ENCODE data around the gene ACO1.

ACO1 gene

DNA sequence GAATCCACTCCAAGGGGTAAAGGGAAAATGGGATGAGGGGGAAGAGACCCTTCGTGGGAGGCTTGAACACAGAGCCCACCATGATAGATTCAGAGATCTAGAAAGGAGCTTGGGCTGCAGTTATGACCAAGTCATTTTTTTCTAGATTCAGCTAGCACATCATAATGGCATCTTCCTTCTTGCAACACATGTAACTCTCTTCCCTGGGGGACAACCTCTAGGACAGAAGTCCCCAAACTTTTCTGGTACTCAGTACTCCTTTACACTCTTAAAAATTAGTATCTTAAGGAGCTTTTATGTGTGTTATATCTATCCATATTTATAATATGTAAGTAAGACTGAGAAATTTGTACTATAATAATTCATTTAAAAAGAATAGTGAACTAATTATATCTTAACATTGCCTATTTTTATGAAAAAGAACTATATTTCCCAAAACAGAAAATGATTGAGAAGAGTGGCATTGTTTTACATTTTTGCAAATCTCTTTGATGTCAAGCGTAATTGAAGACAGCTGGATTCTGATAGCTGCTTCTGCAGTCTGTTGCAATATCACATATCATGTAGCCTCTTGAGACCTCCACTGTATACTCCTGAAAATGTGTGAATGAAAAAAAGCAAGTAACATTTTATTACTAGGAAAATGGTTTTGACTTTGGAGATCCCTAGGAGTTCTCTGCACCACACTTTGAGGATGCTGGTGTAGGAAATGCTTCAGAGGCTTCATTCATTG, 875 bp downstream of the ACO1 start:
- Histone ChIP-seq H3K9me3 (ENCODE audit: low read length) (no peaks in the 10 kb centered on the region), H3K27ac (ENCODE audit: low read depth, low read length, poor library complexity, severe bottlenecking) (no peak overlapping the region), H3F3A (ENCODE audit: insufficient read depth, low read length) (no peaks in the 10 kb centered on the region), H3K4me2 (ENCODE audit: low read length) (peak overlapping the region; percentile 95), H3K9ac (ENCODE audit: low read length) (peak overlapping the region; percentile 79), H3K4me1 (ENCODE audit: insufficient read depth, low read length, severe bottlenecking) (peaks cover 18% of the 10 kb centered on the region), H3K9me2 (ENCODE audit: low read depth, low read length) (no peaks in the 10 kb centered on the region), H3K27me3 (ENCODE audit: insufficient read depth, low read length) (no peaks in the 10 kb centered on the region), H2AFZ (ENCODE audit: low read length) (peak overlapping the region; percentile 60; the same call in 1 of the 2 replicates), H3K79me2 (ENCODE audit: insufficient read depth, low read length) (no peaks in the 10 kb centered on the region), H4K20me1 (ENCODE audit: insufficient read depth, low read length) (no peaks in the 10 kb centered on the region), H3K4me3 (ENCODE audit: low read depth, low read length, poor library complexity, severe bottlenecking) (peak overlapping the region; percentile 96), H3K36me3 (ENCODE audit: insufficient read depth, low read length) (no peaks in the 10 kb centered on the region)
- TF ChIP-seq EZH2 (IDR thresholded peaks at IDR 0.05; ENCODE audit: borderline replicate concordance, low read length) = no peak
- TF ChIP-seq, protein P1, sequence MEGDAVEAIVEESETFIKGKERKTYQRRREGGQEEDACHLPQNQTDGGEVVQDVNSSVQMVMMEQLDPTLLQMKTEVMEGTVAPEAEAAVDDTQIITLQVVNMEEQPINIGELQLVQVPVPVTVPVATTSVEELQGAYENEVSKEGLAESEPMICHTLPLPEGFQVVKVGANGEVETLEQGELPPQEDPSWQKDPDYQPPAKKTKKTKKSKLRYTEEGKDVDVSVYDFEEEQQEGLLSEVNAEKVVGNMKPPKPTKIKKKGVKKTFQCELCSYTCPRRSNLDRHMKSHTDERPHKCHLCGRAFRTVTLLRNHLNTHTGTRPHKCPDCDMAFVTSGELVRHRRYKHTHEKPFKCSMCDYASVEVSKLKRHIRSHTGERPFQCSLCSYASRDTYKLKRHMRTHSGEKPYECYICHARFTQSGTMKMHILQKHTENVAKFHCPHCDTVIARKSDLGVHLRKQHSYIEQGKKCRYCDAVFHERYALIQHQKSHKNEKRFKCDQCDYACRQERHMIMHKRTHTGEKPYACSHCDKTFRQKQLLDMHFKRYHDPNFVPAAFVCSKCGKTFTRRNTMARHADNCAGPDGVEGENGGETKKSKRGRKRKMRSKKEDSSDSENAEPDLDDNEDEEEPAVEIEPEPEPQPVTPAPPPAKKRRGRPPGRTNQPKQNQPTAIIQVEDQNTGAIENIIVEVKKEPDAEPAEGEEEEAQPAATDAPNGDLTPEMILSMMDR (IDR thresholded peaks at IDR 0.05; ENCODE audit: low read length) = no peak

DNA sequence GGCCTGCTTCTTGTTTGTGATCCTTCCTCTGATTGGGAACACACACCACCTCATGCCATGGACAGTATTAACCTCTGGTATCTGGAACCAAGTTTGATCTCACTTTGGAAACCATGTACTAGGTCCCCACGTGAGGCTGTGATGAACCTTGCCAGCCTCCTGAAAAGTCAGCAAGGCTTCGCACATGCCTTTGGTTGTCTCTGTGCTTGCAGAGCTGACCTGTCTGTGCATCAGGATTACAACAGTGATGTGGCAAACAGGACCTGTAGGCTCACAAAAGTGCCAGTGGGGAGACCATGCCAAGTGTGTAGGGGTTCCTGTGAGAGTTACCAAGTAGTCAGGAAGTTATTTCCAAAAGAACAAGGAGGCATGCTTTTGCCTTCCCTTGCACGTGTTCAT, 1.4 kb downstream of the ACO1 start:
- Histone ChIP-seq H3K4me3 (ENCODE audit: low read depth, low read length, poor library complexity, severe bottlenecking) (no peak overlapping the region), H4K20me1 (ENCODE audit: insufficient read depth, low read length) (no peaks in the 10 kb centered on the region), H3K9ac (ENCODE audit: low read length) (no peak overlapping the region), H3K27me3 (ENCODE audit: insufficient read depth, low read length) (no peaks in the 10 kb centered on the region), H3K36me3 (ENCODE audit: insufficient read depth, low read length) (no peaks in the 10 kb centered on the region), H3K9me3 (ENCODE audit: low read length) (no peaks in the 10 kb centered on the region), H3K9me2 (ENCODE audit: low read depth, low read length) (no peaks in the 10 kb centered on the region), H2AFZ (ENCODE audit: low read length) (no peak overlapping the region), H3K4me1 (ENCODE audit: insufficient read depth, low read length, severe bottlenecking) (peaks cover 18% of the 10 kb centered on the region), H3K79me2 (ENCODE audit: insufficient read depth, low read length) (no peaks in the 10 kb centered on the region), H3F3A (ENCODE audit: insufficient read depth, low read length) (no peaks in the 10 kb centered on the region), H3K4me2 (ENCODE audit: low read length) (peak overlapping the region; percentile 95; the same call in 1 of the 2 replicates), H3K27ac (ENCODE audit: low read depth, low read length, poor library complexity, severe bottlenecking) (no peak overlapping the region)
- TF ChIP-seq, protein P1 (IDR thresholded peaks at IDR 0.05; ENCODE audit: low read length) = no peak
- TF ChIP-seq EZH2 (IDR thresholded peaks at IDR 0.05; ENCODE audit: borderline replicate concordance, low read length) = no peak

DNA sequence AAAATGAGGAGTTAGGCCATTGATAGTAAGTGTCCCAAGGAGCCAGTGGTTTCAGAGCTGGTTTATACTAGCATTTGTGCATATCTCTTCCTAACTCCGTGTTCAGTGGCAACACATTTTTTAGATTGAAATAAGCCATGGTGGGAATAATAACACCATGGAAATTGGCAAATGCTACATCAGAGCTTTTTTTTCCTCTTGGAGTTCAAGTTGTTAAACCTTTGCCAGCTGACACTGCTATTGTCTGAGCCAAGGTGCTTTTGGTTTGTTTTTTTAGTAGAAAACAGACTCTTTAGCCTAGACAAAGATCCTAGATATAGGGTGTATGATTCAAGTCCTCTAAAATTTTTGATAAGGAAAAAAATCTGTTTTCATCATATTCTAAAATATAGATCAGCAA, 2.8 kb downstream of the ACO1 start:
- TF ChIP-seq, protein P1 (IDR thresholded peaks at IDR 0.05; ENCODE audit: low read length) = no peak
- TF ChIP-seq EZH2 (IDR thresholded peaks at IDR 0.05; ENCODE audit: borderline replicate concordance, low read length) = no peak
- H3K9me2 ChIP-seq (ENCODE audit: low read depth, low read length) = no peaks in the 10 kb centered on the region
- no peaks in the 10 kb centered on the region for H3K27me3 ChIP-seq (ENCODE audit: insufficient read depth, low read length)
- no peak overlapping the region for H3K4me2 ChIP-seq (ENCODE audit: low read length)
- no peak overlapping the region for H2AFZ ChIP-seq (ENCODE audit: low read length)
- no peaks in the 10 kb centered on the region for H3K79me2 ChIP-seq (ENCODE audit: insufficient read depth, low read length)
- no peak overlapping the region for H3K4me3 ChIP-seq (ENCODE audit: low read depth, low read length, poor library complexity, severe bottlenecking)
- H3K9me3 ChIP-seq (ENCODE audit: low read length) = no peaks in the 10 kb centered on the region
- H4K20me1 ChIP-seq (ENCODE audit: insufficient read depth, low read length) = no peaks in the 10 kb centered on the region
- peaks cover 18% of the 10 kb centered on the region for H3K4me1 ChIP-seq (ENCODE audit: insufficient read depth, low read length, severe bottlenecking)
- H3K27ac ChIP-seq (ENCODE audit: low read depth, low read length, poor library complexity, severe bottlenecking) = no peak overlapping the region
- H3K36me3 ChIP-seq (ENCODE audit: insufficient read depth, low read length) = no peaks in the 10 kb centered on the region
- H3F3A ChIP-seq (ENCODE audit: insufficient read depth, low read length) = no peaks in the 10 kb centered on the region
- H3K9ac ChIP-seq (ENCODE audit: low read length) = no peak overlapping the region

Measured in OCI-LY1 (cell line).